Measurements from ENCODE around the gene EMP1. TPM values are rescaled to one million over a fixed set of nuclear protein-coding genes. Genes with fewer than 3 reads are reported as not detected.

The EMP1 gene
- total and polyA plus RNA-seq, 2 experiments from 2014 or later = 0.07 to 0.39 TPM

- TF ChIP-seq REST (IDR thresholded peaks at IDR 0.05; ENCODE audit: unreplicated experiment) (no peak), EZH2phosphoT487 (IDR thresholded peaks at IDR 0.05; ENCODE audit: unreplicated experiment) (no peak)
Measured at GRCh38 chr12:13167226-13167625, 29.3 kb upstream of the EMP1 start (continued).

- ATAC-seq = no peak
- Histone ChIP-seq H3F3A (replicated peaks; ENCODE audit: low read depth) (no peaks in the 10 kb centered on the region), H3K4me1 (ENCODE audit: insufficient read depth) (peaks cover 4% of the 10 kb centered on the region), H3K27me3 (ENCODE audit: insufficient read depth) (no peaks in the 10 kb centered on the region), H3K4me2 (no peak overlapping the region), H2AFZ (no peak overlapping the region), H4K20me1 (replicated peaks; ENCODE audit: insufficient read depth) (no peaks in the 10 kb centered on the region), H3K36me3 (ENCODE audit: insufficient read depth) (no peaks in the 10 kb centered on the region), H3K79me2 (replicated peaks; ENCODE audit: insufficient read depth) (no peaks in the 10 kb centered on the region), H3K27ac (ENCODE audit: low read depth) (no peak overlapping the region), H3K9me2 (ENCODE audit: insufficient read depth) (no peaks in the 10 kb centered on the region), H3K4me3 (no peak overlapping the region)
- H3K4me1 Mint-ChIP-seq = peaks cover 22% of the 10 kb centered on the region
- H3K36me3 Mint-ChIP-seq (ENCODE audit: low read depth) = no peaks in the 10 kb centered on the region
- TF ChIP-seq EZH2 (IDR thresholded peaks at IDR 0.05; ENCODE audit: low read depth, unreplicated experiment) = no peak
- TF ChIP-seq CTCF (conservative IDR thresholded peaks at IDR 0.05; ENCODE audit: low read depth in 2 of 2) = no peak
- no peak for TF ChIP-seq ZNF462 (CRISPR knock-in tag; IDR thresholded peaks at IDR 0.05)
- TF ChIP-seq ETS1 (IDR thresholded peaks at IDR 0.05) = no peak
- no peak for TF ChIP-seq ZNF331 (CRISPR knock-in tag; IDR thresholded peaks at IDR 0.05; ENCODE audit: low read depth)
- peaks cover 3% of the 10 kb centered on the region for H3K27me3 Mint-ChIP-seq (ENCODE audit: insufficient read depth, low read depth, poor library complexity)
- no peaks in the 10 kb centered on the region for H3K9me3 Mint-ChIP-seq
- H3K4me3 Mint-ChIP-seq = no peak overlapping the region
- H3K27ac Mint-ChIP-seq = no peak overlapping the region
- DNase-seq (ENCODE audit: low spot score) = no peak
Measured at GRCh38 chr12:13167906-13168305, 28.6 kb upstream of the EMP1 start.

Measured in GM23338 (cell line).